Fibroblast of lung (primary cell): ENCODE measurements around the gene NSUN2. TPM values are rescaled to one million over a fixed set of nuclear protein-coding genes. Genes with fewer than 3 reads are reported as not detected.
"Not testable (repeated sequence)": the region's sequence is repeated elsewhere in the genome, so short reads cannot be mapped to it uniquely, and the experiment has no call there.

ENCODE experiments used
- DNase-seq, 2 donors: peaks; one replicate each; pipeline versions ENCODE4 v3.0.0 to v3.0.0-alpha.2; 2010; ENCODE audit warnings: low read depth in 2 of 2
- H2AFZ ChIP-seq: 2 replicates; pipeline ENCODE4 v1.5.1; 2012; ENCODE audit warnings: low read length, control low read depth, inconsistent platforms
- H3K27ac ChIP-seq: 2 replicates; pipeline ENCODE4 v1.5.1; 2011; ENCODE audit warnings: low read length, control low read depth; ENCODE audit not compliant: insufficient read depth
- H3K27me3 ChIP-seq: 2 replicates; pipeline ENCODE4 v1.5.1; 2011; ENCODE audit warnings: mild to moderate bottlenecking, low read length; ENCODE audit not compliant: control insufficient read depth, insufficient read depth
- H3K36me3 ChIP-seq: 2 replicates; pipeline ENCODE4 v1.5.1; 2011; ENCODE audit warnings: low read length; ENCODE audit not compliant: control insufficient read depth, insufficient read depth
- H3K4me1 ChIP-seq: 2 replicates; pipeline ENCODE4 v1.5.1; 2011; ENCODE audit warnings: low read length; ENCODE audit not compliant: control insufficient read depth, insufficient read depth; ENCODE audit errors: extremely low read depth
- H3K4me2 ChIP-seq: 2 replicates; pipeline ENCODE4 v1.5.1; 2011; ENCODE audit warnings: low read length, control low read depth; ENCODE audit not compliant: insufficient read depth; ENCODE audit errors: extremely low read depth
- H3K4me3 ChIP-seq, 4 experiments: fragments of 200-600 bp in 1 of 4; sonication (generic) in 1 of 4; replicated peaks in 1 of 4; 2 replicates each; pipeline ENCODE4 v1.5.1; 2011 to 2016; ENCODE audit warnings: low read length in 4 of 4, low read depth in 3 of 4, mild to moderate bottlenecking in 3 of 4, control low read depth in 2 of 4, inconsistent platforms in 1 of 4, mixed read lengths in 1 of 4; ENCODE audit not compliant: insufficient read depth in 1 of 4; ENCODE audit errors: control extremely low read depth in 1 of 4
- H3K79me2 ChIP-seq: 2 replicates; pipeline ENCODE4 v1.5.1; 2012; ENCODE audit warnings: mild to moderate bottlenecking, low read length, inconsistent platforms; ENCODE audit not compliant: control insufficient read depth, insufficient read depth
- H3K9ac ChIP-seq: 2 replicates; pipeline ENCODE4 v1.5.1; 2011; ENCODE audit warnings: mild to moderate bottlenecking, low read length, control low read depth; ENCODE audit not compliant: insufficient read depth
- H3K9me3 ChIP-seq: 2 replicates; pipeline ENCODE4 v1.5.1; 2012; ENCODE audit warnings: low read depth, low read length; ENCODE audit not compliant: control insufficient read depth, insufficient read depth
- H4K20me1 ChIP-seq: 2 replicates; pipeline ENCODE4 v1.5.1; 2011; ENCODE audit warnings: low read length; ENCODE audit not compliant: control insufficient read depth, insufficient read depth; ENCODE audit errors: extremely low read depth
- CTCF ChIP-seq, 2 donors: IDR thresholded peaks in 1 of 2; conservative IDR thresholded peaks in 1 of 2; 1 replicate in 1 of 2; 2 replicates in 1 of 2; pipeline ENCODE4 v1.5.1; 2011 to 2012; ENCODE audit warnings: low read length in 2 of 2, control low read depth in 1 of 2, inconsistent platforms in 1 of 2, low read depth in 1 of 2, mild to moderate bottlenecking in 1 of 2
- EZH2 ChIP-seq: IDR thresholded peaks from 2 replicates; pipeline ENCODE4 v1.5.1; 2012; ENCODE audit warnings: low read length, control low read depth, mild to moderate bottlenecking; ENCODE audit errors: missing control alignments
- polyA plus RNA-seq, 2 donors: library from polyadenylated mRNA; depleted of rRNA in 1 of 2; stranded (reverse) in 1 of 2; unstranded in 1 of 2; fragments of >200 nt; gene quantifications; 2 replicates each; pipeline ENCODE4 v1.2.1, GENCODE V29; 2011 to 2012; ENCODE audit warnings: missing spikeins in 1 of 2
- total RNA-seq: library from RNA; depleted of rRNA; stranded (reverse); fragments of >200 nt; gene quantifications from 2 replicates; pipeline ENCODE4 v1.2.1, GENCODE V29; 2014

The NSUN2 gene
- total and polyA plus RNA-seq, 2 donors (not counting 1 experiment from before 2014, with no cell fraction given): 40.2 to 43.6 TPM

- no peak overlapping the region for H3K27ac ChIP-seq
- no peaks in the 10 kb centered on the region for H3K27me3 ChIP-seq
- DNase-seq: no peak
- no peaks in the 10 kb centered on the region for H3K4me1 ChIP-seq
- no peaks in the 10 kb centered on the region for H3K79me2 ChIP-seq
- H3K4me3 ChIP-seq: no peak overlapping the region
- no peak overlapping the region for H3K9ac ChIP-seq
- H3K9me3 ChIP-seq: no peaks in the 10 kb centered on the region
- H2AFZ ChIP-seq: no peak overlapping the region
- H3K4me2 ChIP-seq: no peak overlapping the region
- no peaks in the 10 kb centered on the region for H3K36me3 ChIP-seq
- no peaks in the 10 kb centered on the region for H4K20me1 ChIP-seq
- no peak for TF ChIP-seq CTCF (conservative IDR thresholded peaks at IDR 0.05 in 1 of 2, IDR thresholded peaks at IDR 0.05 in 1 of 2; ENCODE audit: low read depth in 1 of 2, low read length in 2 of 2)
- TF ChIP-seq EZH2: no peak
Observed at GRCh38 chr5:6573651-6574101, 59.2 kb downstream of the NSUN2 start.

GRCh38 chr5:6572825-6573380 lies 59.9 kb downstream of the NSUN2 start:
- H3K4me3 ChIP-seq: no peak overlapping the region
- no peaks in the 10 kb centered on the region for H3K79me2 ChIP-seq
- no peaks in the 10 kb centered on the region for H3K4me1 ChIP-seq
- no peak overlapping the region for H3K9ac ChIP-seq
- no peak overlapping the region for H3K4me2 ChIP-seq
- TF ChIP-seq CTCF (conservative IDR thresholded peaks at IDR 0.05 in 1 of 2, IDR thresholded peaks at IDR 0.05 in 1 of 2; ENCODE audit: low read depth in 1 of 2, low read length in 2 of 2): no peak
- H2AFZ ChIP-seq: no peak overlapping the region
- no peak overlapping the region for H3K27ac ChIP-seq
- no peaks in the 10 kb centered on the region for H3K36me3 ChIP-seq
- H3K9me3 ChIP-seq: no peaks in the 10 kb centered on the region
- no peaks in the 10 kb centered on the region for H3K27me3 ChIP-seq
- DNase-seq: no peak
- H4K20me1 ChIP-seq: no peaks in the 10 kb centered on the region

GRCh38 chr5:6572086-6572824 lies 60.6 kb downstream of the NSUN2 start:
- H3K36me3 ChIP-seq: no peaks in the 10 kb centered on the region

GRCh38 chr5:6571607-6572006 lies 61.2 kb downstream of the NSUN2 start:
- not testable (repeated sequence) for H3K4me2 ChIP-seq, H3K79me2 ChIP-seq, H3K4me3 ChIP-seq, H3K27ac ChIP-seq, H3K36me3 ChIP-seq, H3K9me3 ChIP-seq, H2AFZ ChIP-seq, DNase-seq, H3K27me3 ChIP-seq, H4K20me1 ChIP-seq, H3K4me1 ChIP-seq, H3K9ac ChIP-seq

More at GRCh38 chr5:6572086-6572824, 60.6 kb downstream of the NSUN2 start:
- H3K27me3 ChIP-seq: no peaks in the 10 kb centered on the region
- H3K4me1 ChIP-seq: no peaks in the 10 kb centered on the region
- no peak for TF ChIP-seq CTCF (conservative IDR thresholded peaks at IDR 0.05 in 1 of 2, IDR thresholded peaks at IDR 0.05 in 1 of 2; ENCODE audit: low read depth in 1 of 2, low read length in 2 of 2)
- no peak for TF ChIP-seq EZH2
- H4K20me1 ChIP-seq: no peaks in the 10 kb centered on the region
- H3K9me3 ChIP-seq: no peaks in the 10 kb centered on the region
- H3K27ac ChIP-seq: no peak overlapping the region
- no peak for DNase-seq
- no peak overlapping the region for H2AFZ ChIP-seq
- H3K4me2 ChIP-seq: no peak overlapping the region
- H3K4me3 ChIP-seq: no peak overlapping the region
- no peaks in the 10 kb centered on the region for H3K79me2 ChIP-seq
- no peak overlapping the region for H3K9ac ChIP-seq
